ENCODE data around the gene FAM13C. TPM values are rescaled to one million over a fixed set of nuclear protein-coding genes. Genes with fewer than 3 reads are reported as not detected.

The FAM13C gene
- total RNA-seq, 1 donor from 2014 or later = 10.7 TPM

GRCh38 chr10:59265141-59265540 lies 97.2 kb downstream of the FAM13C start:
- intact Hi-C loops (cut with DNase I) = no loop called here
- Histone ChIP-seq H3K27me3 (no peaks in the 10 kb centered on the region), H3K4me1 (no peaks in the 10 kb centered on the region), H3K4me3 (no peak overlapping the region), H3K36me3 (peaks cover 28 to 40% of the 10 kb centered on the region in 2 donors), H3K9me3 (no peaks in the 10 kb centered on the region), H3K27ac (no peak overlapping the region)
- no peak for DNase-seq (ENCODE audit: low spot score in 2 of 2)
- TF ChIP-seq CTCF (IDR thresholded peaks at IDR 0.05) = no peak

- Histone ChIP-seq H3K4me1 (no peaks in the 10 kb centered on the region), H3K36me3 (peaks cover 0 to 5% of the 10 kb centered on the region in 2 donors), H3K4me3 (no peak overlapping the region), H3K27ac (no peak overlapping the region), H3K27me3 (no peaks in the 10 kb centered on the region), H3K9me3 (no peaks in the 10 kb centered on the region)
- intact Hi-C loops (cut with DNase I) = no loop called here
- TF ChIP-seq CTCF (IDR thresholded peaks at IDR 0.05) = no peak
- no peak for DNase-seq (ENCODE audit: low spot score in 2 of 2)
Measured at GRCh38 chr10:59258890-59259289, 103.5 kb downstream of the FAM13C start.

GRCh38 chr10:59257224-59257623 lies 105.1 kb downstream of the FAM13C start:
- Histone ChIP-seq H3K4me3 (no peak overlapping the region), H3K4me1 (no peaks in the 10 kb centered on the region), H3K27me3 (no peaks in the 10 kb centered on the region), H3K36me3 (peaks cover 2 to 10% of the 10 kb centered on the region in 2 donors), H3K9me3 (no peaks in the 10 kb centered on the region), H3K27ac (no peak overlapping the region)
- intact Hi-C loops (cut with DNase I) = no loop called here
- no peak for DNase-seq (ENCODE audit: low spot score in 2 of 2)
- no peak for TF ChIP-seq CTCF (IDR thresholded peaks at IDR 0.05)

- Histone ChIP-seq H3K27ac (no peak overlapping the region), H3K4me1 (no peaks in the 10 kb centered on the region), H3K4me3 (no peak overlapping the region), H3K36me3 (peaks cover 4 to 17% of the 10 kb centered on the region in 2 donors), H3K27me3 (no peaks in the 10 kb centered on the region), H3K9me3 (no peaks in the 10 kb centered on the region)
- intact Hi-C loops (cut with DNase I) = no loop called here
- no peak for DNase-seq (ENCODE audit: low spot score in 2 of 2)
- TF ChIP-seq CTCF (IDR thresholded peaks at IDR 0.05) = no peak
Measured at GRCh38 chr10:59255463-59255862, 106.9 kb downstream of the FAM13C start.

- Histone ChIP-seq H3K4me3 (no peak overlapping the region), H3K4me1 (no peaks in the 10 kb centered on the region), H3K9me3 (no peaks in the 10 kb centered on the region), H3K27ac (no peak overlapping the region), H3K27me3 (no peaks in the 10 kb centered on the region), H3K36me3 (peaks cover 4 to 17% of the 10 kb centered on the region in 2 donors)
- no peak for TF ChIP-seq CTCF (IDR thresholded peaks at IDR 0.05)
- DNase-seq (ENCODE audit: low spot score in 2 of 2) = no peak
- intact Hi-C loops (cut with DNase I) = no loop called here
Measured at GRCh38 chr10:59252491-59252890, 109.9 kb downstream of the FAM13C start.

GRCh38 chr10:59245686-59246085 lies 116.7 kb downstream of the FAM13C start:
- H3K9me3 ChIP-seq = no peaks in the 10 kb centered on the region
- H3K4me1 ChIP-seq = no peaks in the 10 kb centered on the region
- no peak overlapping the region for H3K4me3 ChIP-seq
- no peak overlapping the region for H3K27ac ChIP-seq
- H3K36me3 ChIP-seq = no peaks in the 10 kb centered on the region
- H3K27me3 ChIP-seq = no peaks in the 10 kb centered on the region
- intact Hi-C loops (cut with DNase I) = loop anchor here (10.0 kb wide), 2 partner anchors 219 to 789 kb away; no protein-coding TSS in a partner anchor
- no peak for DNase-seq (ENCODE audit: low spot score in 2 of 2)
- TF ChIP-seq CTCF (IDR thresholded peaks at IDR 0.05) = no peak

All from ascending aorta (tissue), 2 donors.